ENCODE measurements around the gene ALX3. TPM values are rescaled to one million over a fixed set of nuclear protein-coding genes. Genes with fewer than 3 reads are reported as not detected.

Gene ALX3
- total RNA-seq, 1 experiment from 2014 or later = not detected

DNA sequence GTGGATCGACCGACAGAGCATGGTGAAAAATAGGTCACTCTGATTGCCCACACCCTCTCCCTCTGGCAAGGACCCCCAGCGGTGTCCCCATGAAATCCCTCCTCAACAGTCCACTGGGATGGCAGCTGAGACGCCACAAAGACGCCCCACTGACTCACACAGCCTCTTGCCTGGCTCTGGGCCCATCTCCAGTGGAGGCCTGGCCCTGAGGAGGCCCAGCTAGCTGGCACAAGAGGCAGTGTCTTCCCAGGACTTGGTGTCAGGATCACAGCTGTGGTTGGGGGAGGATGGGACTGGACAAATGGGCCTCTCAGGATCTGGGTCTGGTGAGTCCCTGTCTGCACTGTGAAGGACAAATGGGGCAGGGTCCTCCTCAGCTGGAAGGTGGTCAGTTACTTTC, 4.6 kb downstream of the ALX3 start:
- no peak for DNase-seq (ENCODE audit: low spot score)

DNA sequence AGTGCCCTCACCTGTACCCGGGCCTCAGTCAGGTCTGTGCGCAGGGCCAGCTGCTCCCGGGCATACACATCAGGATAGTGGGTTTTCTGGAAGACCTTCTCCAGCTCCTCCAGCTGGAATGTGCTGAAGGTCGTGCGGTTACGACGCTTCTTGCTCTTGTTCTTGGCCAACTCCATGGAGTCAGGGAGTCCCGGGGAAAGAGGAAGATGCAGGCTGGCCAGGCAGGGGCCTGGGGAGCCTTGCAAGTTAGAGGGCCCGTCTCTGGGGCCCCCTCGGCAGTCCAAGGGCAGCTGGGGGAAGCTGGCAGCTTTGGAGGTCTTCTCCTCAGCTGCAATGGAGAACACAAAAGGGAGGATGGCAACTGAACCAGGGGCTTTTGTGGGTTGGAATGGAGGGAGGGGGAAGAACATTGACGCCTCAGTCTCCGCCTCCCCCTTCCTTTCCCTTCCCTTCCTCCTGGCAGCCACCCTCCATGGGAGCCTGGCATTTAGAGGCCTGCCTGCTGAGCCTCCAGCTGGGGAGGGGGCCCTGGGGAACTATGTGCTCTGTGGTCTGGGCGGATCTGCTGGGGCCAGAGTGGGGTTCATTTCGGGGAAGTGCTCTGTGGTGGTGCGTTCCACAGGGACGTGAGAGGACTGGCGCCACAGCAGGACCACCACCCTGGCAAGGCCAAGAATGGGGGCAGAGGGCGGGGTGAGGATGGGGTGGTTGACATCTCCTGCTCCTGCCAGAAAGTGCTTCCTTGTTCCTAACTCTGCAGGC, 5.7 kb downstream of the ALX3 start:
- DNase-seq (ENCODE audit: low spot score) = no peak

DNA sequence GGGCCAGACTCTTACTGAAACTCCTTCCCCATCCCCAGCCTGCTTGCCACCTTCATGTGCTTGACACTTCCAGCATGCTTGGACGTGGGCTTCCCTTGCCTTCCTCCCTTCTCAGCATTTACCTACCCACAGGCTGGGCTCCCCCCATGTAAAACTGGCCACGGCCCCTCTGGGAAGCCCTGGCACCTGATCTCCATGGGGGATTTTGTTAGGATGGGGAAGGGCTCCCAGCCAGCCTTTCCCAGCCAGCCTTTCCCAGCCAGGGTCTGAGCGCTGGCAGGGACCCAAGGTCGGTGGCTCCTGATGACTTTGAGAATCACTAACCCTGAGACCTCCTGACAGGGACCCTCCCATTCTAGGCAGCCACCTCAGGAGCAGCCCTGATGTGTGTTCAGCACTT, 6.7 kb downstream of the ALX3 start:
- DNase-seq (ENCODE audit: low spot score) = no peak

DNA sequence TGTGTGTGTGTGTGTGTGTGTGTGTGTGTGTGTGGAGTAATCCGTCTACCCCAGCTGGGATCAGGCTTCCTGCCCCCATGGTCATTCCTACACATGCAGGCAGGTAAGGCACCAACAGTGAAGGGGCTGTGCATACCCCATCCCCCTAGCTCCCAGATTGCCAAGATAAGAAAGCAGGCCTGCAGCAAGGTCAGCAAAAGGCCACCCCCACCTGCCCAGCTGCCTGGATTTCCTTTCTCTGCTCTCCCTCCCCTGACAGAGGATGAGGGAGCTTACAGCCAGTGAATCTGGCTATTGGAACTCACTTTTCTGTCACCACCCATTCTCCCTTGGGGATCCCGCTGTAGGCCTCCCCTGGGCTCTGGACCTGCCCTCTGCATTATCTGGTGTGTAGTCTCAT, 7.9 kb downstream of the ALX3 start:
- DNase-seq (ENCODE audit: low spot score) = no peak

DNA sequence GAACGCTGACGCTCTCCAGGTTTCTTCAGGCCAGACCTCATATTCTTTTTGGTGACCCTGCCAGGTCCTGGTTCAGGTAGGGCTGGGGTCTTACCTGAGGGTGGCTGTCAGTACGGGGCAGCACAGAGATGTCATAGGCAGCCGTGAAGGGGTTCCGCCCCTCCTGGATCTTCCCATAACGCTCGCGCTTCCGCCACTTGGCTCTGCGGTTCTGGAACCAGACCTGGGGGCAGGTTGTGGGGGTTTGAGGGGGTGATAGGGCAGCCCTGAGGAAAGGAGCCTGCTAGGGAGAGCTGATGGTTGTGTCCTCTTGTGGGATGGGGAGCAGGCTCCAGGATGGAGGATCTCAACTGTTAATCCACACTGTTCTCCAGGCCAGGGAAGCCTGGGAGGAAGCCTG, 9.1 kb downstream of the ALX3 start:
- no peak for DNase-seq (ENCODE audit: low spot score)

DNA sequence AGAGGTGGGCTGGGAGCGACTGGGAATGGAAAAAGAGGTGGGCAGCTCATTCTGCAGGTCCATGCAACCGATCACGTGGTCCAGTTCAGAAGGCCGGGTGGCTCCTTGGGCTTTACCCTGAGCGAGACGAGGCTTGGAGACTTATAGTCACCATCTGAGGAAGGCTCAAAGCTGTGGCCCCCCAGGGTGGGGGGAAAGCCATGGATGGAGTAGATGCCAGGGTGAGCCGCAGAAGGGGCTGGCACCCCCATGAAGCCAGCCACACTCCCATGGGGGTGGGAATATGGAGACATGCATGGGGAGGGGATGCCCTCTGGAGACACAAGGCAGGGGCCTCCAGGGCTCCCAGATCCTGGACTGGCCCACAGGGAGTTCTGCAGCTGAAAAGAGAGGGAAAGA, 9.8 kb downstream of the ALX3 start:
- DNase-seq (ENCODE audit: low spot score) = no peak

DNA sequence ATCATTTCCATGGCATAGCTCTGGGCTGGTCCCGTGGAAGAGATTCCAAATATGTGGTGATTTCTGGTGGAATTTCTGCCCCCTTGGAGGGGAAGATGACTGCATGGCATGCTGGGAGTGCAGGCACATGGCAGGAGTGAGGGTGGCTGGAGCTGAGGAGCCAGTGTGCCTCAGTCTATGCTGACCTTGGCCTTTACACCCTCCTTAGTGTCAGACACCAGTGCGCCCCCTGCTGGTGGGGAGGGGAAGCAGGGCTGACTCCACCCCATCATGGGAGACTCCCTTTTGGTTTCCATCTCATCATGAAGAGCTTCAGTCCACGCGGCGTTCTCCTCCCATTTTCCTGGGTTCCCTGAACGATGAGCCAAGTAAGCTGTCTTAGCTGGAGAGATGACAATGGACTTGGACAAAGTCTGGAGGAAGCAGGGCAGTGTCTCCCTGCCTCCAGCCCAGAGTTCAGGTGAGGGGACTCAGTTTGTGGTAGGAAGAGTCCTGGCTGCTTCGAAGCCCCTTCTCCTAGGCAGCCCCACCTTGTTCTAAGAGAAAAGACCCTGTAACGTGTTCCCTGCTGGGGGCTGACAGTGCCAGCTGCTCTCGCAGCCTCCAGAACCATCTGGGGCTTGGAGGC, 10.3 kb downstream of the ALX3 start:
- DNase-seq (ENCODE audit: low spot score) = peak; percentile 40

DNA sequence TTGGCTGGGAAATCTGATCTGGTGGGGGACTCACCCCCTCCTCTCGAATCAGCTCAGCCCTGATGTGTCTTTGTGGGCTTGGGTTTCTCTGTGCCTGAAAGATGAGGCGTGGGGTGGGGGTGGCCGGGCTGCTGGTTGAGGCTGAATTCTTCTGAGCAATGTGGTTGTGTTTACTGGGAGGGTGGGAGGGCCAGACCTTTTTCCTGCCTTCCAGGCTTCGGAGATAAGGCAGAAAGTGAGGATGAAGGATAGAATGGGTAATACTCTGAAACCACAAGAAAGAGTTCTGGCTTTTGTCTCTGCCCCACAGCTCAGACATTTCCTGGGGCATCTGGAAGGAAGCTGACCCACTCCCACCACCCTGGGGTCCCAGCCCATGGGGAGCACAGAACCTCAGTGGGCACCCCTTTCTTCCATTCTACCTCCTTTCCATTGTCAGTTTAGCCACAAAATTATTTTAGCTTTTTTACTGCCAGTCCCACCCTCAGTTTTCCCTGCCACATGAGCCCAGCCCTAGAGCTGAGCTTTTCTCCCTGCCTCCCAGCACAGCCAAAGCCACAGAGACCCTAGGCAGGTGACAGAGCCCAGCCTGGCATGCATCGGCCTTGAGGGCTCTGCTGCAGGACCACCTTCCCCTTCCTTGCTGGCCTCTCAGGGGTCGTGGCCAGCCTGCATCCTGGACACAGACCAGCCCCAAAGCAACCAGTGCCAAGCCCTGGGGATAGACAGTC, 11.2 kb downstream of the ALX3 start:
- no peak for DNase-seq (ENCODE audit: low spot score)

DNA sequence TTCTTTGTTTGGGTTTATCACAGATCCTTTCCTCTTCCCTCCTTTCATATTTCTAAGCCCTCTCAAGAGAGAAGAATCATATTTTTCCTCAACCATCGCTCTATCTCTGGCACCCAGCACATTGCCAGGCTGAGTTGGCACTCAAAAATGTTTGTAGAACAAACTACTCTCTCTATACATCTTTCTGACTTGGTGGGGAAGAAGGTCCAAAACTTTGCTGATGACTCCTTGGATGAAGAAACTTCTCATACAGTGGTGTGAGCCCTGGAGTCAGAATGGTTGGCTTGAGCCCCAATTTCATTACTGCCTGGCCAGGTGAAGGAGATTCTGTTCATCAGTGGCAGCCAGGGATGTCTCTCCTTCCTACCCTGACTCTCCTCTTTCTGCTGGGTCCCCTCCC, 11.9 kb downstream of the ALX3 start:
- DNase-seq (ENCODE audit: low spot score) = no peak

DNA sequence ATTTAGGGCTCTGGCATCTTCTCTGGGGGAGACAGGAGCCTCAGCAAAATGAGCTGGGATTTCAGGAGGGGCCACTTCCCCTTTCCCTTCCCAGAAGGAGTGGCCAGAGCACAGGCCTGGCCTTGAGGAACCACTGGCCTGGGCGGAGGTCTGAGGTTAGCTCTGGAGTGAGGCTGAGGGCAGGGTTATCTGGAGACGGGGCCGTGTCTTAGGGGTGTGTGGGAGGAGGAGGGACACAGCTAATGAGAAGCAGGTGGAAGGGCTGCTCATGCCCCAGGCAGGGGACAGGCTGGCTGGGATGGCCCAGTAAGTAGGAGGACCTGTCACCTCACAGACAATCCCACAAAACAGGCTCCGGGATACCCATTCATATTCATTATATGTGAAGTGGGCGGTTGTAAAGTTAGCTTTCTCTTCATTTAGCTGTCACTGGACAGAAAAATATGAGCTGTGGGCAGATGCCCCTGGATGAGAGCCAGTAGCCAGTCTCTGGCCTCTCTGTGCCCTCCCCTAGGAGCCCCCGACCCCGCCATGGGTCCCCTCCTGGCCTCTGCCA, 12.4 kb downstream of the ALX3 start:
- DNase-seq (ENCODE audit: low spot score) = no peak

DNA sequence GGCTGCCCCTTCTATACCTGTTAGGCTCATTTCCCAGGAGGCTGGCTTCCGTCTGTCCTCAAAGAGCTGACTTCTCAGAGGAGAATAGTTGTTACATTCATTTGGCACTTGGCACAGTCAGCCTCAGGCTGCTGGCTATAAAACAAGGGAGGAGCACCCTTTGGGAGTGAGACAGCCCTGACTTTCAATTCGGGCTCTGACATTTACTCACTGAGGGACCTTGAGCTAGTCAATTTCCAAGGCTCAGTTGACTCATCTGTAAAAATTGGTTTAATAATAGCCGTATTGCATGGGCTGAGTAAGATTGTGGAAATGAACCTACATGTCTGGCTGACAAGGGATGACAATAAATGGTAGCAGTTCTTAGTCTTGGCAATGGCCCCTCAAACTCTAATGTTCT, 13.7 kb downstream of the ALX3 start:
- no peak for DNase-seq (ENCODE audit: low spot score)

DNA sequence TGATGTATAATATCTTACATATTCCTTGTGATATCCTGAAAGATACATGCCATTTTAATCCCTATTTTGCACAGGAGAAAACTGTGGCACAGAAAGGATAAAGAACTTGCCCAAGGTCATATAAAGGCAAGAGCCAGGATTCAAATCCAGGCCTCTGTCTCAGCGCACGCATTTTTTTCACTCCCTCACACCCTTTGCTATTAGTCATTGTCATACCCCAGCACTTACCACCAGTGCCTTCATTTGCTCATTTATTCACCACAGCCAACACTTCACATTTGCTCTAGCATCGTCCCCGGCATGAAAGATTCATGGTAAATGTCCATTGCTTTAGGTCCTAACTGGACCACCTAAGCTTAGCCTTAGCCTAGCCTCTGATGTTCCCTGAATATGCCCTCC, 14.2 kb downstream of the ALX3 start:
- DNase-seq (ENCODE audit: low spot score) = no peak

DNA sequence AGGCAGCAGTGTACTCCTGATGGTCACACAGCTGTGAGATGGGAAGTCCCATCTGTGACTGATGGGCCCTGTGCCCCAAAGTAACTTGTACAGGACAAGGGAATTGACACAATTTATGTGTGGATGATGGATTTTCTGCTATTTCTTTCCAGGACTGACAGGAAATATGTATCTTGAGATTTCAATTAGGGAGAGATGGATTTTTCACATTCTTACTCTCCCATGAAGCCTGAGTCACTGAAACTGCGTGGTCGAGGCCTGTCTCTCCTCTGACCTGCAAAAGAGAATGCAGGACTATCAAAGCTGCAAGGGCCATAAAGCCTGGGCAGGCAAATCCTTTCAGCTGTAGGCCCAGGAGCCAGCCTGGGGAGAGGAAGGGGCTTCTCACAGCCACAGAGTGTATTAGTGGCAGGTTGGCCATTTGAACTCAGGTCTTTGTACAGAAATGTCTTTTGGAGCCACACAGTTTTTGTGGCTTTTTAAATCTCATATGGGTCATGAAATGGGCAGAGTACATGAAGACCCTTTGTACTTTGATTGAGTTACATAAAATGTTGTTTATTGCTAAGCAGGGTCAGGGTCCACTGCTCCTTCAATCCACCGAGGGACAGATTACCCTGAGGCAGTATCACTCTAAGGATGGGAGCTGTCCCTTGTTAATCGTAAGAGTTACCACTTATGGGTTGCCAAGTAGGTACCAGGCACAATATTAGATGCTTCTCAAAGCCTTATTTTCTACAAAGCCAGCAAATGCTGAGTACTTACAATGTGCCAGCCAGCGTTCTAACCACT, 14.8 kb downstream of the ALX3 start:
- no peak for DNase-seq (ENCODE audit: low spot score)

DNA sequence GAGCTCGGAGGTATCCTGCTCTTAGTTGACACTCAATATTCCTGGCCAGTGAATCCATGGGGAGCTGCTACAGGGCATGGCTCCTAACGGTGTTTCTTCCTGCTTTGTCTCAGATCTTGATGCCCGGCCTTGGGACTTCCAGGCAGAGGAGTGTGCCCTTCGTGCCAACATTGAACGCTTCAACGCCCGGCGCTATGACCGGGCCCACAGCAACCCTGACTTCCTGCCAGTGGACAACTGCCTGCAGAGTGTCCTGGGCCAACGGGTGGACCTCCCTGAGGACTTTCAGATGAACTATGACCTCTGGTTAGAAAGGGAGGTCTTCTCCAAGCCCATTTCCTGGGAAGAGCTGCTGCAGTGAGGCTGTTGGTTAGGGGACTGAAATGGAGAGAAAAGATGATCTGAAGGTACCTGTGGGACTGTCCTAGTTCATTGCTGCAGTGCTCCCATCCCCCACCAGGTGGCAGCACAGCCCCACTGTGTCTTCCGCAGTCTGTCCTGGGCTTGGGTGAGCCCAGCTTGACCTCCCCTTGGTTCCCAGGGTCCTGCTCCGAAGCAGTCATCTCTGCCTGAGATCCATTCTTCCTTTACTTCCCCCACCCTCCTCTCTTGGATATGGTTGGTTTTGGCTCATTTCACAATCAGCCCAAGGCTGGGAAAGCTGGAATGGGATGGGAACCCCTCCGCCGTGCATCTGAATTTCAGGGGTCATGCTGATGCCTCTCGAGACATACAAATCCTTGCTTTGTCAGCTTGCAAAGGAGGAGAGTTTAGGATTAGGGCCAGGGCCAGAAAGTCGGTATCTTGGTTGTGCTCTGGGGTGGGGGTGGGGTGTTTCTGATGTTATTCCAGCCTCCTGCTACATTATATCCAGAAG, 16.7 kb downstream of the ALX3 start:
- DNase-seq (ENCODE audit: low spot score) = peak; percentile 32

DNA sequence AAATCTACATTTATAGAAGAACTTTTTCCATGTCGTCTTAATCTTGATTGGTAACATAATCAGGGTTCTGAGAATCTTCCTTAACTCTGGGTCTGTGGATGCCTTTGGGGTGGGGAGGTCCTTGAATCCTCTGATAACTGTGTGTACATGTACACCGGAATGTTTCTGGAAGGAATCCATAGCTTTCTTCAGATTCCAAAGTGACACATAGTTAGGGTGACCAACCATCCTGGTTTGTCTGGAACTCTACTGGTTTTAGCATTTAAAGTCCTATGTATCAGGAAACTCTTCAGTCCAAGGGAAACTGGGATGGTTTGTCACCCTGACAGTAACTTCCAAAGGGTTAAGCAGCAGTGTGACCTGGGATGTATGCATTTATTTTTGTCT, 19.2 kb downstream of the ALX3 start:
- DNase-seq (ENCODE audit: low spot score) = no peak

DNA sequence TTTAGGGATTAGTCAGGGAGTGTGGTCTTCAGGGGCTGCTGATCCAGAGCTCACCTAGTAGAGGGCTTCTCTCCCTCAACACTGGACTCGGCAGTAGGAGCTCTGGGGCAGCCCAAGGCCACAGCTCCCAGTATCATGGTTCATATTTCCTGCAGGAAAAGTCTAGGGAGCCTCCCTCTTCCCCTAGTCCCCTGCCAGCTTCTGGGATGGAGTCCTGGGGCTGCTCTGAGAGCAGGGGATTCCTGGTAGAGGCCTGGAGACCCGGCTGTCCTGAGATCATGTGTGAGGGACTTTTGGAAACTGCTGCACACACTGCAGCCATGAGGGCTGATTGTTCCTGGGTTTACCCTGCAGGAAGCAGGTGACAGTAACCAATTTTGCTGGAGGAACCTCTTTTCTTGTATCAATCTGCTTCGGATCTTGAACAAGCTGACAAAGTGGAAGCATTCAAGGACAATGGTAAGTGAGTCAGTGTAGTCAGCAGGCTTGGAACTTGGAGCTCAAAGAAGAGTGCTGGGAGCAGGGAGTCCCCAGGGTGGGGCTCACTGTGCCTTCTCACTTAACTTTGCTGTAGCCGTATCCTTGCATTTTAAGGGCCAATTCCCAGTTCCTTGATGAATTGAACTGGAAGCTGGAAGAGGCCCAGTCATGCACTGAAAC, 19.7 kb downstream of the ALX3 start:
- DNase-seq (ENCODE audit: low spot score) = no peak

DNA sequence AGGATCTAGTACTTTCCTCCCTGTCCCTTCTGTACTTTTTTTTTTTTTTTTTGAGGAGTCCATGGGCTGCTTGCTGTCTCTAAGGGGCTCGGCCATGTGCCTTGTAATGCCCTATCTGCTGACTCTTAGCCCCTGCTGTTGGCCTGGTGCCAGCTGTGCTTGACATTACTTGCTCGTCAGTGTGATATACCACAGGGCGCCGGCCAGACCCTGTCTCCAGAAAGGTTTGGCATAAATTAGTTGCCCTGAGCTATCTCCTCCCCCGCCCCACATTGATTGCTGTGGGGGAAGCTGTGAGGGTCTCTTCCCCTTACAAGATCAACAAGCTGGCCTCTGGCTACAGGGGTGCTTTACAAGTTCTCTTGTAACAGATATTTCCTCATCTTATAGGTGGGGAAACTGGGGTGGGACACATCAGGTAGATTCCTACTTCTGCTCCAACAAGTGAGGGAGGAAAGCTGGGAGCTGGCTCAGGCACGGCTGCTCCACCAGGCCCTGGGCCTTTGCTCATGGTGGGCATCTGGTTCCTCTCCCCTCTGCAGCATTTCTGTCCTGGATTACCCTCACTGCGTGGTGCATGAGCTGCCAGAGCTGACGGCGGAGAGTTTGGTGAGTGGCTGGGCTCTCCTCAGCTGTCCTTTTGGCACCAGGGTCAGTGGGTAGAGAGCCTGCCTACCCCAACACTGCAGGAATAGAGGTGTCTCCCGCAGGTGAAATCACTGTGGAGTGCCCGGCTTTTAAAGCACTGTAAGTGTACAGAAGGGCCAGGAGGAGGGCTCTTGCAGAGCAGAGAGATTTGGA, 20.5 kb downstream of the ALX3 start:
- DNase-seq (ENCODE audit: low spot score) = no peak

DNA sequence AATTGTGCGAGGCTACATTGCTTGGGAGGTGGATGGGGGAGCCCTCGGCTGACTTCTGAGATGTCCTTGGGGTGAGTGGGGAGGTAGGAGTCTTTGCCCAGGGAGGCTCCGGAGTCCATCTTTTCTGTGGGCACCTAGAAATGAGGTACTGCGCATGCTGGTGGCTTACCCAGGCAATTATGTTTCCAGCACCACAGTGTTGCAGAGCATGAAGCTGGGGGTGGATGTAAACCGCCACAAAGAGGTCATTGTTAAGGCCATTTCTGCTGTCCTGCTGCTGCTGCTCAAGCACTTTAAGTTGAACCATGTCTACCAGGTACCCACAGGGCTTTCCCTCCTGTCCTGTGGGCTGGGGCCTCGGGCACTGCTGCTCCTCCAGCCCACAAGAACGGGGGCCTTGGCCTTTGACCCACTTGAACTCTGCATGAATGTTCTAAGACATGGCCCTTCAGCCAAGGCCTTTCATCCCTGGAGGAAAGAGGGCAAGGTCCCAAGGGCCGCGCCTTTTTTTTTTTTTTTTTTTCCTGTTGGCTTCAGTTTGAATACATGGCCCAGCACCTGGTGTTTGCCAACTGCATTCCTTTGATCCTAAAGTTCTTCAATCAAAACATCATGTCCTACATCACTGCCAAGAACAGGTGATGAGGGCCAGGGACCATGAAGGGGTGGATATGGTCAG, 21.4 kb downstream of the ALX3 start:
- DNase-seq (ENCODE audit: low spot score) = no peak

DNA sequence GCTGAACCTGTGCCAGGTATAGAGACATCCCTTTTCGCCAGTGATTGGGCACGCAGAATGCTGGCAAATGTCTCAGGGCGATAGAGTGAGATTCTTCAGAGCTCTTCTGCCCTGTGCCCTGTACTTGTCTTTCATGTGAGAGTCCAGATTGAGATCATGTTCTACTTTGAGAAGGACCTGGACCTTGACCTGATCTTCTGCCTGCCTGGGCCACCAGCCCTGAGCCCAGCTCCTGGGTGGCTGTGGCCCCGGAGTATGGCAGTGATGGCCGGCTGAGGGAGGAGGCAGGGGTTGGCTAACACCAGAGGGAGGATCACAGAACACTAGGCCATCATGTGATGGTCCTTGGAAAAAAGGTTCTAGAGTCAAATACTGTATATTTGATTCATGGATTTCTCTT, 22.2 kb downstream of the ALX3 start:
- DNase-seq (ENCODE audit: low spot score) = no peak
